Lung (tissue), 12 donors: Measurements from ENCODE around the gene CCR8. TPM values are rescaled to one million over a fixed set of nuclear protein-coding genes. Genes with fewer than 3 reads are reported as not detected.
A peak's percentile ranks its signal among the peaks of the same experiment; 100 is the strongest.

Experiments
- ATAC-seq: fragments of 200-7000 bp; cut with Tn5 transposase; one replicate; pipeline ENCODE4 v1.9.1; 2020; ENCODE audit warnings: moderate number of reproducible peaks; ENCODE audit not compliant: insufficient read depth, low FRiP score
- DNase-seq, 3 donors: peaks; one replicate each; pipeline ENCODE4 v3.0.0-alpha.2; 2013 to 2017
- H3K27ac ChIP-seq, 2 donors: one replicate each; pipeline ENCODE4 v1.5.1; 2013; ENCODE audit warnings: mild to moderate bottlenecking in 2 of 2, moderate library complexity in 2 of 2, control low read depth in 1 of 2, inconsistent platforms in 1 of 2, low read depth in 1 of 2, low read length in 1 of 2
- H3K27me3 ChIP-seq, 3 donors: one replicate each; pipeline ENCODE4 v1.5.1; 2013; ENCODE audit warnings: low read length in 2 of 3; ENCODE audit not compliant: control insufficient read depth in 3 of 3, insufficient read depth in 3 of 3
- H3K36me3 ChIP-seq, 4 donors: one replicate each; pipeline ENCODE4 v1.5.1; 2013; ENCODE audit warnings: low read length in 4 of 4, mild to moderate bottlenecking in 1 of 4, moderate library complexity in 1 of 4; ENCODE audit not compliant: control insufficient read depth in 4 of 4, insufficient read depth in 4 of 4
- H3K4me1 ChIP-seq, 5 donors: one replicate each; pipeline ENCODE4 v1.5.1; 2013; ENCODE audit warnings: low read length in 5 of 5, mild to moderate bottlenecking in 2 of 5, moderate library complexity in 1 of 5; ENCODE audit not compliant: control insufficient read depth in 5 of 5, insufficient read depth in 5 of 5
- H3K4me3 ChIP-seq: one replicate; pipeline ENCODE4 v1.5.1; 2013; ENCODE audit warnings: mild to moderate bottlenecking, control low read depth, moderate library complexity
- H3K9ac ChIP-seq, 2 donors: one replicate each; pipeline ENCODE4 v1.5.1; 2013; ENCODE audit warnings: low read length in 2 of 2, control low read depth in 1 of 2; ENCODE audit not compliant: insufficient read depth in 1 of 2
- H3K9me3 ChIP-seq, 4 donors: one replicate each; pipeline ENCODE4 v1.5.1; 2013; ENCODE audit warnings: low read length in 3 of 4, mild to moderate bottlenecking in 1 of 4, moderate library complexity in 1 of 4; ENCODE audit not compliant: control insufficient read depth in 4 of 4, insufficient read depth in 3 of 4
- WGBS, 2 donors: extraction: QIAGEN DNeasy Blood & Tissue Kit; methylation state at CpG; one replicate each; pipeline ENCODE4 v1.1.7; 2013; 5-methylcytosine and 5-hydroxymethylcytosine counted together
- polyA plus RNA-seq, 2 donors: library from polyadenylated mRNA; stranded (reverse); fragments of 200-250 nt; gene quantifications; one replicate each; pipeline ENCODE4 v1.2.1, GENCODE V29; 2013
- total RNA-seq, 2 donors: library from RNA; depleted of rRNA in 1 of 2; stranded (reverse); fragments of >200 nt in 1 of 2; gene quantifications; one replicate each; pipeline ENCODE4 v1.2.1, GENCODE V29; 2014 to 2021
- TF ChIP-seq, protein P1 (sequence below): IDR thresholded peaks from 2 replicates; pipeline ENCODE4 v1.5.1; 2012; ENCODE audit warnings: mild to moderate bottlenecking; ENCODE audit errors: control extremely low read depth, extremely low read depth
- donor health status: control.
- donor health status: control.
- donor health status: Bipolar disorder and iron deficiency.
- donor health status: healthy.
- donor health status: DM: yes; HTN: yes; CAD: no.

Gene CCR8
- total and polyA plus RNA-seq, 4 donors = 0.06 TPM; not detected in 3

GRCh38 chr3:39286771-39287170 is 42.7 kb upstream of the CCR8 start:
- H3K4me1 ChIP-seq = peaks cover 0 to 2% (median 0%) of the 10 kb centered on the region in 5 donors
- H3K27ac ChIP-seq = no peak overlapping the region
- ATAC-seq (no peak), DNase-seq (no peak)
- H3K9ac ChIP-seq = no peak overlapping the region
- no peaks in the 10 kb centered on the region for H3K36me3 ChIP-seq
- H3K4me3 ChIP-seq = no peak overlapping the region
- H3K27me3 ChIP-seq = no peaks in the 10 kb centered on the region
- H3K9me3 ChIP-seq = no peaks in the 10 kb centered on the region
- TF ChIP-seq, protein P1, sequence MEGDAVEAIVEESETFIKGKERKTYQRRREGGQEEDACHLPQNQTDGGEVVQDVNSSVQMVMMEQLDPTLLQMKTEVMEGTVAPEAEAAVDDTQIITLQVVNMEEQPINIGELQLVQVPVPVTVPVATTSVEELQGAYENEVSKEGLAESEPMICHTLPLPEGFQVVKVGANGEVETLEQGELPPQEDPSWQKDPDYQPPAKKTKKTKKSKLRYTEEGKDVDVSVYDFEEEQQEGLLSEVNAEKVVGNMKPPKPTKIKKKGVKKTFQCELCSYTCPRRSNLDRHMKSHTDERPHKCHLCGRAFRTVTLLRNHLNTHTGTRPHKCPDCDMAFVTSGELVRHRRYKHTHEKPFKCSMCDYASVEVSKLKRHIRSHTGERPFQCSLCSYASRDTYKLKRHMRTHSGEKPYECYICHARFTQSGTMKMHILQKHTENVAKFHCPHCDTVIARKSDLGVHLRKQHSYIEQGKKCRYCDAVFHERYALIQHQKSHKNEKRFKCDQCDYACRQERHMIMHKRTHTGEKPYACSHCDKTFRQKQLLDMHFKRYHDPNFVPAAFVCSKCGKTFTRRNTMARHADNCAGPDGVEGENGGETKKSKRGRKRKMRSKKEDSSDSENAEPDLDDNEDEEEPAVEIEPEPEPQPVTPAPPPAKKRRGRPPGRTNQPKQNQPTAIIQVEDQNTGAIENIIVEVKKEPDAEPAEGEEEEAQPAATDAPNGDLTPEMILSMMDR = no peak
- 85 to 86% methylated on average over 3 of the region's 3 CpGs for WGBS, 2 donors

DNA sequence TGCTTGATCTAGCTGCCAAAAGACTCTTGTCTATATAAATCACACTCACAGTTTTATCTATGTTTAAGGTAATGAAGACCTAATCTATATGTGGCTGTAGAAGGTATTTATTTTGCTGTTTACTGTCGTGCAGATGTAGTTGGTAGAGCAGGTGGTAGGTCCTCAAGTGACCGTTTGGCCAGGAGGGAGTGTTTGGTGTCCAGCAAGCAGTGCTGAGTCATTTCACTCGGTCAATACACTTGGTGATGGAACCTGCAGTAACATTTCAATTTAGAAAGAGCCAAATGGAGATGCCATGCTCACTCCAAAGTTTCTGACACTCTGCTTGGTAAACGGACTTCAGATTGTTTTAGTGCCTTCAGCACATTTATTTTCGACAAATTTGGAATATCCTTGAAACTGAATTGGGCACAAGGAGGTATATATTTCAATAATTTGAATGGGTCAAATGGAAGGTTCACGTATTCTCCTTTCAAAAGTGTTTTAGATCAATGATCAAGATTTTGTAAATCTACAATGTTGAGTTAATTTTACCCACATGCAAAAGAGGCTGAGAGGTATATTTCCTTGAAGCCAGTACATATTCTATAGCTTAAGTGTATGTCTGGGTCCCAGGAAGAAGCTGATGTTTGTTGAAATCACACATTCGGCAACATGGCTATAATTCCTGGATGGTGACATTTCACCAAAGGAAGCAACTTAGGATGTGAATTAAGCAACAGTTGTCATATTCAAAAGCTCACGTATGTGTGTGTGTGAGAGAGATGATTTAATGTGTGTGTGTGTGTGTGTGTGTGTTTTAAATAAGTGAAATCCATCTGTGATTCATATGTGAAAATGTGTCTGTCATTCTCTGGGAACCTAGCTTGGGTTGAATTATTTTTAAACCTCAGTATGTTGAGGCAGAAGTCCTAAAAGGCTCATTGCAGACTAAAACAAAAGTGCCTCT is 42.0 kb upstream of the CCR8 start:
- 60% methylated on average over 8 of the region's 8 CpGs for WGBS, 2 donors
- Histone ChIP-seq H3K4me1 (peaks cover 0 to 2% (median 0%) of the 10 kb centered on the region in 5 donors), H3K9me3 (no peaks in the 10 kb centered on the region), H3K4me3 (no peak overlapping the region), H3K36me3 (no peaks in the 10 kb centered on the region), H3K9ac (no peak overlapping the region), H3K27me3 (no peaks in the 10 kb centered on the region), H3K27ac (no peak overlapping the region)
- DNase-seq (no peak), ATAC-seq (no peak)
- TF ChIP-seq, protein P1 = no peak

DNA sequence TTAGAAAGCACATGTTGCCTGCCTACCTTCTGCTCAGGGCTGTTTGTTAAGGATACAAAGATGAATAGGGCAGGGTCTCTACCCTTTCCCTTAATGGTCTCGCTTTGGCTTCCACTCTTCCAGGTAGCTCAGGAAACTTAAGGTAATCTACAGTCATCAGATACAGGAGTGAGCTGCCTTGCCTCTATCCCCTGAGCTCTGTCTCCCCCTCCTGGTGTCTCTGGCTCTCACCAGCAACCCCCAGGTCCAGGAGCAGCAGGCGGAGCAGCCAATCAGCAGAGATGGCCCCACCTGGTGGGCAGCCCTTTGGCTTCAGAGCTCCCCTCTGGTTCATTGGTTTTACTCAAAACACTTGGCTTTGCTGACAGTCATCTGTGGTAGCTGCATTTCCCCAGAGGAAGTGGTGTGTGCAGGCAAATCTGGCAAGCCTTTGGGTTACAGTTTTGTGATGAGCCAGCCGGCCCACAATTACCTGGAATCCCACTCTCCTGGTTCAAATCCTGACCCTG is 41.2 kb upstream of the CCR8 start:
- H3K4me3 ChIP-seq = no peak overlapping the region
- H3K27me3 ChIP-seq = no peaks in the 10 kb centered on the region
- TF ChIP-seq, protein P1 = peak; percentile 93
- no peaks in the 10 kb centered on the region for H3K36me3 ChIP-seq
- peak; percentile 74 to 83 (median 81) for DNase-seq
- WGBS, 2 donors = 15 to 29% methylated on average over 3 of the region's 3 CpGs
- peaks cover 0 to 2% (median 0%) of the 10 kb centered on the region in 5 donors for H3K4me1 ChIP-seq
- H3K9me3 ChIP-seq = no peaks in the 10 kb centered on the region
- no peak overlapping the region for H3K9ac ChIP-seq
- H3K27ac ChIP-seq = no peak overlapping the region
- ATAC-seq = peak; percentile 86
